SJSA1 (cell line): ENCODE data around the gene OPHN1. TPM values are rescaled to one million over a fixed set of nuclear protein-coding genes. Genes with fewer than 3 reads are reported as not detected.

Experiments
- DNase-seq, 2 experiments: peaks; one replicate each; pipeline ENCODE4 v3.0.0-alpha.2; 2015 to 2020; ENCODE audit warnings: low spot score in 2 of 2, low read depth in 1 of 2
- H3K27ac ChIP-seq: fragments of 250-450 bp; sonication (Bioruptor Pico); 2 replicates; pipeline ENCODE4 v1.5.1; 2020; ENCODE audit warnings: mild to moderate bottlenecking, moderate library complexity
- H3K27me3 ChIP-seq: fragments of 250-450 bp; sonication (Bioruptor Pico); replicated peaks from 2 replicates; pipeline ENCODE4 v1.5.1; 2020; ENCODE audit warnings: mild to moderate bottlenecking, moderate library complexity
- H3K36me3 ChIP-seq: fragments of 250-450 bp; sonication (Bioruptor Pico); 2 replicates; pipeline ENCODE4 v1.5.1; 2020; ENCODE audit warnings: mild to moderate bottlenecking
- H3K4me1 ChIP-seq: fragments of 250-450 bp; sonication (Bioruptor Pico); replicated peaks from 2 replicates; pipeline ENCODE4 v1.6.1; 2021; ENCODE audit warnings: mild to moderate bottlenecking
- H3K4me3 ChIP-seq: fragments of 250-450 bp; sonication (Bioruptor Pico); 2 replicates; pipeline ENCODE4 v1.5.1; 2020; ENCODE audit warnings: mild to moderate bottlenecking
- H3K9me3 ChIP-seq: fragments of 250-450 bp; sonication (Bioruptor Pico); replicated peaks from 2 replicates; pipeline ENCODE4 v1.5.1; 2020; ENCODE audit warnings: mild to moderate bottlenecking
- total RNA-seq: library from RNA; depleted of rRNA; stranded (reverse); fragments of >200 nt; shearing (Covaris generic); gene quantifications from 2 replicates; pipeline ENCODE4 v1.2.3, GENCODE V29; 2014

OPHN1 gene
- total RNA-seq, 1 experiment from 2014 or later, result 7.8 TPM

- no peaks in the 10 kb centered on the region for H3K9me3 ChIP-seq
- H3K27ac ChIP-seq, result no peak overlapping the region
- no peak overlapping the region for H3K4me3 ChIP-seq
- DNase-seq, result no peak
- H3K27me3 ChIP-seq, result no peaks in the 10 kb centered on the region
- no peaks in the 10 kb centered on the region for H3K4me1 ChIP-seq
- H3K36me3 ChIP-seq, result no peaks in the 10 kb centered on the region
These were observed 199.0 kb downstream of the OPHN1 start for GRCh38 chrX:68234171-68234910.

GRCh38 chrX:68232206-68232605 is 201.1 kb downstream of the OPHN1 start:
- DNase-seq, result no peak
- no peaks in the 10 kb centered on the region for H3K36me3 ChIP-seq
- no peaks in the 10 kb centered on the region for H3K9me3 ChIP-seq
- H3K27ac ChIP-seq, result no peak overlapping the region
- no peaks in the 10 kb centered on the region for H3K27me3 ChIP-seq
- H3K4me3 ChIP-seq, result no peak overlapping the region
- H3K4me1 ChIP-seq, result no peaks in the 10 kb centered on the region

- H3K4me1 ChIP-seq, result no peaks in the 10 kb centered on the region
- H3K4me3 ChIP-seq, result no peak overlapping the region
- no peaks in the 10 kb centered on the region for H3K9me3 ChIP-seq
- no peak overlapping the region for H3K27ac ChIP-seq
- H3K36me3 ChIP-seq, result no peaks in the 10 kb centered on the region; the same call in 1 of the 2 replicates
- H3K27me3 ChIP-seq, result no peaks in the 10 kb centered on the region
- no peak for DNase-seq
These were observed 224.3 kb downstream of the OPHN1 start for GRCh38 chrX:68209008-68209407.

GRCh38 chrX:68204521-68205038 is 228.7 kb downstream of the OPHN1 start:
- no peak for DNase-seq
- H3K27ac ChIP-seq, result no peak overlapping the region
- H3K4me1 ChIP-seq, result no peaks in the 10 kb centered on the region
- no peaks in the 10 kb centered on the region; the same call in 1 of the 2 replicates for H3K36me3 ChIP-seq
- H3K9me3 ChIP-seq, result no peaks in the 10 kb centered on the region
- H3K27me3 ChIP-seq, result no peaks in the 10 kb centered on the region
- H3K4me3 ChIP-seq, result no peak overlapping the region

GRCh38 chrX:68203646-68204045 is 229.6 kb downstream of the OPHN1 start:
- H3K4me3 ChIP-seq, result no peak overlapping the region
- no peak for DNase-seq
- H3K9me3 ChIP-seq, result no peaks in the 10 kb centered on the region
- no peaks in the 10 kb centered on the region for H3K27me3 ChIP-seq
- H3K36me3 ChIP-seq, result no peaks in the 10 kb centered on the region
- no peak overlapping the region for H3K27ac ChIP-seq
- H3K4me1 ChIP-seq, result no peaks in the 10 kb centered on the region

- Histone ChIP-seq H3K27me3 (no peaks in the 10 kb centered on the region), H3K9me3 (no peaks in the 10 kb centered on the region), H3K36me3 (no peaks in the 10 kb centered on the region), H3K4me3 (no peak overlapping the region), H3K4me1 (no peaks in the 10 kb centered on the region), H3K27ac (no peak overlapping the region)
- DNase-seq, result no peak
These were observed 230.1 kb downstream of the OPHN1 start for GRCh38 chrX:68203211-68203610.

GRCh38 chrX:68199062-68199848 is 234.0 kb downstream of the OPHN1 start:
- no peak overlapping the region for H3K4me3 ChIP-seq
- no peaks in the 10 kb centered on the region for H3K27me3 ChIP-seq
- no peak for DNase-seq
- peaks cover 2% of the 10 kb centered on the region; the same call in 1 of the 2 replicates for H3K36me3 ChIP-seq
- H3K9me3 ChIP-seq, result no peaks in the 10 kb centered on the region
- H3K4me1 ChIP-seq, result no peaks in the 10 kb centered on the region
- H3K27ac ChIP-seq, result no peak overlapping the region

- Histone ChIP-seq H3K9me3 (no peaks in the 10 kb centered on the region), H3K27me3 (no peaks in the 10 kb centered on the region), H3K4me3 (no peak overlapping the region), H3K36me3 (peaks cover 2% of the 10 kb centered on the region; the same call in 1 of the 2 replicates), H3K4me1 (peaks cover 12% of the 10 kb centered on the region), H3K27ac (no peak overlapping the region)
- DNase-seq, result peak in 1 of 2 experiments; percentile 22
These were observed 236.1 kb downstream of the OPHN1 start for GRCh38 chrX:68196939-68197791.

GRCh38 chrX:68195561-68195960 is 237.7 kb downstream of the OPHN1 start:
- Histone ChIP-seq H3K4me3 (no peak overlapping the region), H3K4me1 (peaks cover 12% of the 10 kb centered on the region), H3K36me3 (peaks cover 2% of the 10 kb centered on the region; the same call in 1 of the 2 replicates), H3K27ac (no peak overlapping the region), H3K9me3 (no peaks in the 10 kb centered on the region), H3K27me3 (no peaks in the 10 kb centered on the region)
- no peak for DNase-seq

GRCh38 chrX:68193786-68194185 is 239.5 kb downstream of the OPHN1 start:
- H3K27ac ChIP-seq, result no peak overlapping the region
- H3K27me3 ChIP-seq, result no peaks in the 10 kb centered on the region
- no peak for DNase-seq
- H3K4me3 ChIP-seq, result no peak overlapping the region
- no peaks in the 10 kb centered on the region for H3K9me3 ChIP-seq
- peaks cover 12% of the 10 kb centered on the region for H3K4me1 ChIP-seq
- H3K36me3 ChIP-seq, result peaks cover 2% of the 10 kb centered on the region; the same call in 1 of the 2 replicates

- DNase-seq, result no peak
These were observed 240.1 kb downstream of the OPHN1 start for GRCh38 chrX:68193234-68193633.

GRCh38 chrX:68190799-68191198 is 242.5 kb downstream of the OPHN1 start:
- Histone ChIP-seq H3K36me3 (no peaks in the 10 kb centered on the region), H3K27ac (no peak overlapping the region), H3K27me3 (no peaks in the 10 kb centered on the region), H3K4me3 (no peak overlapping the region), H3K9me3 (no peaks in the 10 kb centered on the region), H3K4me1 (peaks cover 27% of the 10 kb centered on the region)
- DNase-seq, result no peak

More at GRCh38 chrX:68193234-68193633, 240.1 kb downstream of the OPHN1 start:
- Histone ChIP-seq H3K27ac (no peak overlapping the region), H3K27me3 (no peaks in the 10 kb centered on the region), H3K4me1 (peaks cover 12% of the 10 kb centered on the region), H3K36me3 (peaks cover 2% of the 10 kb centered on the region; the same call in 1 of the 2 replicates), H3K4me3 (no peak overlapping the region), H3K9me3 (no peaks in the 10 kb centered on the region)

GRCh38 chrX:68186552-68187262 is 246.6 kb downstream of the OPHN1 start:
- Histone ChIP-seq H3K4me1 (peaks cover 22% of the 10 kb centered on the region), H3K27ac (peak overlapping the region; percentile 30; the same call in 1 of the 2 replicates), H3K9me3 (no peaks in the 10 kb centered on the region), H3K27me3 (no peaks in the 10 kb centered on the region), H3K36me3 (no peaks in the 10 kb centered on the region), H3K4me3 (no peak overlapping the region)
- DNase-seq, result peak in 1 of 2 experiments; percentile 24
